NCI-H2107 treated with DMSO at 0.1 percent for 48 hours (cell line): ENCODE measurements around the gene TSBP1.
A peak's percentile ranks its signal among the peaks of the same experiment; 100 is the strongest.

Source experiments
- DNase-seq: peaks from one replicate; lab custom pipeline; 2025; ENCODE audit not compliant: unreplicated experiment; lab: John Stamatoyannopoulos, UW

The TSBP1 gene, protein sequence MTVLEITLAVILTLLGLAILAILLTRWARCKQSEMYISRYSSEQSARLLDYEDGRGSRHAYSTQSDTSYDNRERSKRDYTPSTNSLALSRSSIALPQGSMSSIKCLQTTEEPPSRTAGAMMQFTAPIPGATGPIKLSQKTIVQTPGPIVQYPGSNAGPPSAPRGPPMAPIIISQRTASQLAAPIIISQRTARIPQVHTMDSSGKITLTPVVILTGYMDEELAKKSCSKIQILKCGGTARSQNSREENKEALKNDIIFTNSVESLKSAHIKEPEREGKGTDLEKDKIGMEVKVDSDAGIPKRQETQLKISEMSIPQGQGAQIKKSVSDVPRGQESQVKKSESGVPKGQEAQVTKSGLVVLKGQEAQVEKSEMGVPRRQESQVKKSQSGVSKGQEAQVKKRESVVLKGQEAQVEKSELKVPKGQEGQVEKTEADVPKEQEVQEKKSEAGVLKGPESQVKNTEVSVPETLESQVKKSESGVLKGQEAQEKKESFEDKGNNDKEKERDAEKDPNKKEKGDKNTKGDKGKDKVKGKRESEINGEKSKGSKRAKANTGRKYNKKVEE

GRCh38 chr6:32371803-32372202 is at the start of gene TSBP1:
TSBP1 (minus strand) TSS chr6:32371903; CDS start chr6:32371706, 197 bp downstream.
- no peak for DNase-seq

- no peak for DNase-seq
These were observed 44.3 kb upstream of the TSBP1 start for GRCh38 chr6:32416036-32416435.

DNA sequence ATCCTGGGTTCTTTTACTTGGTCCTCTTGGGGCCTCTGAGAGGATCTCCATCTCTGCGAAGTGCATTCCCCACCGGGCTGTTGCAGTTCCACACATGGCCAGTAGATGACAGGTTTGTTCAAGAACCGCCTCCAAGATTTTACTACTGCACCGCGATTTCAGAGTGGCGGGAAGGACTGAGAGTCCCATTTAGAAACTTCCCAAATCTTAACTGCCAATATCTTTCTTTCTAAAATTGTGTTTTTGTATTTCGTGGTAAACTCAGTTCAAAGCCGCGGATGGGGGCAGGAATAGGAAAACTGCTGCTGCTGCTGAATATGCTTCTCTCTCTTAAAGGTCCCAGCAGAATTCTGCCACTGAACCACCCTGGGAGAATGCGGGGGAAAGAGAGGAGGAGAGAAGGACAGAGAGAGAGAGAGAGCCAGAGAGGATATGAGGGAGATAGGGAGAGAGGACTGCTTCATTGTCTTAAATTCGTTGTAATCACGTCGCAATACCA is 43.9 kb upstream of the TSBP1 start:
- DNase-seq = no peak

DNA sequence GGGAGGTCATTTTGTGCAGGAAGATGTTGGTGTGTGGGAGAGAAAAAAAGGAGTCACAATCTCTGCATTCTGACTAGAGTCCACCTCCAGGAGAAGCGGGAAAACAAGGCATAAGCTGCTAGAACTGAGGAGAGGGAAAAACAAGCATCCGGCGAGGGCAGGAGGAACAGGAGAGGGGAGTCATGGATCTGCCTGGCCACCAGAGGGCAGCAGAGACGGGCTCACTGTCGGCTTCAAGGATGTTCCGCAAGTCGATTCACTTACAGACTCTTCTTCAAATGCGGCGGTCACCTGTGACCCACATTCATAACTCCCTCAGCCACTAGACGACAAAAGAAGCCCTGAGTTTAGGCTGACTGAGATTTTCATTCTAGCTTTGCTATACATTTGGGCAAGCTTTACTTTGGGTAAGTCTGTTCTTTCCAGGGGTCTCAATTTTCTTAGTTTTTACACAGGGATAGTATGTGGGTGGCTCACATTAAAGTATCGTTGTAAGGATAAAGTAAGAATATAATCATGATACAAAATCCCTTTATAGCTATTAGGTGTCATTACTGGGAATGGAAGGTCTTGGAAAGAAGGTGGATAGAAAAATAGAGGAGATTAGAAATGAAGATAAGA is 41.8 kb upstream of the TSBP1 start:
- DNase-seq = peak; percentile 17

DNA sequence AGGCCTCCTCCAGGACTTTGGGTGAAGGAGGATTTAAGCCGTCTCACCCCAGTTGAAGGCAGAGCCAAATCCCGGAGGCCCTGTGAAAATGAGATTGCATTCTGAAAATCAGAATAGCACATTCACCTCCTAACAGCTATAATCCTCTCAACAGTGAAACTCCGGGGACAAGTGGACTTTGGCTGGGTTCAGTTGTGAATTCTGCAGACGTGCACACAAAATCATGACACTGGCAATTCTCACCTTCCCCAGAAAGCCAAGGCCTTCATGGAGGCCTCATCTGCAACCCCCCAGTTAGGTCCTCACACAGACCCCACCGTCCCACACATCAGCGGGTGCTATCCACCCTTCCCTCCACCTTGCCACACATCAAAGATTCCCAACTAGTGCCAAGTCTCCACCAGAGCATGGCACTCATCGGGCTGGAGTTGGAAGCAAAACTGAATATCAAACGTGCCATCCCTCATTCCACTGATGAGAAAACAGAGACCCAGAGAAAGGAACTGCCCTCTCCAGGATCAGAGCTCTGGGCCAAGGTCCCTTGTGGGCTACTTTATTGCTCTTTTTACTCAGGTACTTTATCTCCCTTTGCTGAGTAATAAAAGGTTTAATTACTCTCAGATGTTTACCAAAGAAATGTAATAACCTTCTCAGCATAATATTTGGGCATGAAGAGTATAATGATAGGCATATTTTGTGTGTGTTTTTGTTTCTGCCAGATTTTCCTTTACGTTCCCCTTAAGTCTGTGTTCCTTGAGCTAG is 40.0 kb upstream of the TSBP1 start:
- DNase-seq = no peak

GRCh38 chr6:32410906-32411305 is 39.2 kb upstream of the TSBP1 start:
- no peak for DNase-seq

GRCh38 chr6:32406857-32407256 is 35.2 kb upstream of the TSBP1 start, which contains the start of gene BTNL2:
BTNL2 (minus strand) TSS chr6:32407181; CDS start chr6:32407123, 58 bp downstream.
- DNase-seq = no peak

DNA sequence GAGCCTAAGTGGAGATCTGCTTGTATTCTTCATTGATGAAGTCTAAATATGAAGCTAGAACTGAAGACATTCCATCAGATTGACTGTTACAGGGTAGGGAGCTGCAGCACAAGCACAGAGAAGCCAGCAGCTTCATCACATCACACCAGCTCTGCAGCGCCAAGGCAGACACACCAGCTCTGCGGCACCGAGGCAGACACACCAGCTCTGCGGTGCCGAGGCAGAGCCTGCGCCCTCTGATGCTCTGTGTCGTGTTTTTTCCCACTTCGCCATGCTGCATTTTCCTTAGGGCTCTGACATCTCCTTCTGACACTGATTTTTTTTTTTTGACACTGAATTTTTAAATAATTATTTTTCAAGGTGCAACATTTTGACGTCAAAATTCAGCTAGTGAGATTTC is 34.5 kb upstream of the TSBP1 start:
- DNase-seq = no peak

GRCh38 chr6:32405656-32406055 is 34.0 kb upstream of the TSBP1 start:
- no peak for DNase-seq

DNA sequence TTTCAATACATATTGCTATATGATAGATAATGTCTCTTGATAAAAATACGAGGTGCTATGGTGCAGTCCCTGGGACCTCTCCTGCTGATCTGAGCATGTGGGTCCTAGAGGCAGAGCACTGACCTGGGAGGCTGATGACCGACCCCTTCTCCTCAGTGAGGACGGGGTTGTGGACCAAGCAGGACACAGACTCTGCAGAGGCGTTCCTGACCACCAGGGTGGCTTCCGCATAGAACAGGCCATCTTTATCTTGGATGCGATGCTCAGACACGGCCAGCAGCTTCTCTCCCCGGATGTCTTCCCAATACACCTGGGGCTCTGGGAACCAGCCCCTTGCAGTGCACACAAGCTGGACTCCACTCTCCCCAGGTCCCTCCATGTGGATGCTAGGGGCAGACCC is 31.1 kb upstream of the TSBP1 start:
- no peak for DNase-seq

GRCh38 chr6:32401284-32401963 is 29.7 kb upstream of the TSBP1 start:
- no peak for DNase-seq

GRCh38 chr6:32397252-32397920 is 25.7 kb upstream of the TSBP1 start:
- no peak for DNase-seq

DNA sequence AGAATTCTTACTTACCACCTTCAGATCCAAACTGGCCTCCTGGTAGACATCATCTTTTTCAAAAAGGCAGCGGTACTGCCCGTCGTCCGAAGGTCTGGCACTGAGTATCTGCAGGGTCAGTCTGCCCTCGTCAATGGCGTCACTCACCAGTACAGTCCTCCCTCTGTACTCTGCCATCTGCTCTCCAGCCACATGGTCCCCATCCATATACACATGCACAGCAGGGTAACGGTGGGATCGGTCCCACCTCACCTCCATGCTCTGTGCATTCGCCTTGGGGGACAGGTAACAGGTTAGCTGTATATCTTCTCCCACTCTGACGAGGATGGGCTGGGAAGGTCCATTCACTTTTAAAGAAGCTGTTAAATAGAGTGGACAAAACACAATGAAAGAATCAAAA is 24.3 kb upstream of the TSBP1 start:
- no peak for DNase-seq

GRCh38 chr6:32393665-32394420 is 22.1 kb upstream of the TSBP1 start:
- no peak for DNase-seq

- DNase-seq = no peak
These were observed 19.8 kb upstream of the TSBP1 start for GRCh38 chr6:32391505-32391904.

DNA sequence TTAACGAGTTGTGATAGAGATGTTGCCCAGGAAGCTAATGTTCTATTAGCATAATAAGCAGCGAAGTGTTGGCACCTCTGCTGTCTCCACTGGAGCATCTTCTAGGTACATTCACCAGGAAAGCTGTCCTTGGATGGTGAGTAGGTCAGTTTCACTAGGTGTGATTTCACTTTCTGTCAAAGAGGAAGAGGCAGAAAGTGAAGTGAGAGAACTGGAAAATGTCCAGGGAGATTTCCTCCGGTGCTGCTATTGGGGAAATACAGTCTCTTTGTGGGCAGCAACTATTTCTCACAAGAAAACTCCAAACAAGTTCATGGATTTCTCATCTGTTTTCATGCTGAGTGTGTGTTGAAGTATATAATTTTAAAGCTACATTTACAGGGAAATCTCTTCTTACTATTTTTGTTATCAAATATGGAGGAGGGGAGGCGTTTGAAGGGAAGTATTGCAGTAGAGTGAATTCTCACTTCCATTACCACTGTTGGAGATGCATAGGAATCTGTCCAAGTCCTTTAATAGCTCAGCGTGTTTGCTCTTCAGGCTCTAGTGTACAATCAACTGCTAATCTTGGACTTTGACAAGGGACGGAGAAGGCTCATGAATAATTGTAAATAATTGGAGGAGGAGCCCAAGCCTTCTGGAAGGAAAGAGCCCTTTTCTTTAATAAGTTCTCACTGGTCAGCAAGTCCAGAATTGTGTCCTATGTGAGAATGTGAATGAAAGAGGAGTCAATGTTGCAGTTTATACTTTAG is 16.1 kb upstream of the TSBP1 start:
- no peak for DNase-seq

DNA sequence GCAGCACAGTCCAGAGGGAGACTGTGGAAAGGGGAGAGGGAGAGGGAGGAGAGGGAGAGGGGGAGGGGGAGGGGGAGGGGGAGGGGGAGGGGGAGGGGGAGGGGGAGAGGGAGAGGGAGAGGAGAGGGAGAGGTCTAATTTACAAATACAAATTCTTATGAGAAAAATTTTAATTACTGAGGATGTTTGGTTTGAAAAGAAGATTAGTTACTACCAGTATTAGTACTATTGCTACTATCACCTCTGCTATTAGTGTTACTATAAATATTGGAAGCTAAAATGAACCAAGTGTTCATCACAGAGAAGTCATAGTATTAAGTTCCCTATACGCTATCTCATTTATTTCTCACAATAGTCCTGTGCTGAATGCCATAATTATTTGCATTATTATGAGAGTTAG is 14.3 kb upstream of the TSBP1 start:
- DNase-seq = no peak

DNA sequence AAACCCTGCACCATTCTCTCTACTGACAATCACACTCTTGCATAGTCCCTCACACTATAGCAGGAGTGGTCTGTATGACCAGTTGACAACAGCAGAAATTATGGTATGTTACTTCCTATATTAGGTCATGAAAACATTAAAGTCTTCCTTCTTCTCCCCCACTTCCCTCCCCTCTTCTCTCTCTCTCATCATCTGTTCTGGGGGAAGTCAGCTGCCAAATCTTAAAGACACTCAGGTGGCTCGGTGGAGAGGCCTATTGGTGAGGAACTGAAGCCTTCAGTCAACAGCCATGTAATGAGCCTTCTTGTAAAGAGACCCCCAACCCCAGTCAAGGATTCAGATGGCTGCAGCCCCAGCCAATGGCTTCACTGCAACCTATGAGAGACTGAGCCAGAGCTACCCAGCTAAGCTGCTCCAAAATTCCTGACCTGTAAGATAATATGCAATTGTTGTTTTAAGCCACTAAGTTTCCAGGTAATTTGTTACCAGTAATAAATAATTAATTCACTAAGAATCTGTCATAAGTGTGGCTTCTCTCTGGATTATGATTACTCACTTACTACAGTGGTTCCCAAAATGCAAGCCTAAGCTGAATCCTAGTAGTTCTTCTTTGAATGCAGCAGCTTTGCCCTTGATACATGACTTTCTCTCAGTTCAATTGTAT is 11.2 kb upstream of the TSBP1 start:
- no peak for DNase-seq
